HepG2 (cell line): ENCODE results near the gene NFE2. TPM values are rescaled to one million over a fixed set of nuclear protein-coding genes. Genes with fewer than 3 reads are reported as not detected.
A peak's percentile ranks its signal among the peaks of the same experiment; 100 is the strongest.

Experiments
- ATAC-seq: fragments of 200-7000 bp; cut with Tn5 transposase; 3 replicates; pipeline ENCODE4 v1.9.1; 2020; ENCODE audit warnings: mild to moderate bottlenecking, moderate library complexity
- BruUV-seq: library from RNA; stranded (reverse); fragments of 400-500 nt; replicated peaks from 2 replicates; lab custom pipeline; 2021; lab: Mats Ljungman, UMichigan
- CTCF ChIA-PET: fragments of 300-600 bp; formaldehyde crosslinking; extraction: SDS; loops from one replicate; lab custom pipeline; 2021; ENCODE audit warnings: low total read pairs, inconsistent platforms, low intra/inter-chr PET ratio; lab: Yijun Ruan, JAX
- POLR2A ChIA-PET: fragments of 350-600 bp; sonication (Branson Sonifier 250); formaldehyde crosslinking; loops from one replicate; lab custom pipeline; 2020; ENCODE audit warnings: antibody characterized with exemption, inconsistent platforms; lab: Yijun Ruan, JAX
- DNase-seq: peaks from one replicate; pipeline ENCODE4 v3.0.0-alpha.2; 2015; ENCODE audit warnings: low spot score
- FAIRE-seq: peaks from 3 replicates; lab custom pipeline; 2011; peaks lifted over from hg19 to GRCh38; lab: Jason Lieb, UNC
- H2AFZ ChIP-seq: one replicate; pipeline ENCODE4 v1.6.1; 2011; ENCODE audit warnings: low read length, inconsistent platforms
- H3K27ac ChIP-seq: fragments of 300-600 bp; 3 replicates; pipeline ENCODE4 v1.8.0; 2011; ENCODE audit warnings: mixed run types, mild to moderate bottlenecking, mixed read lengths, low read length, inconsistent platforms; ENCODE audit not compliant: insufficient read depth; ENCODE audit errors: extremely low read length
- H3K27me3 ChIP-seq, 2 experiments: fragments of 200-600 bp in 1 of 2; 2 replicates in 1 of 2; 3 replicates in 1 of 2; pipeline versions ENCODE4 v1.6.0 to v1.8.0; 2011; ENCODE audit warnings: low read length in 2 of 2, mild to moderate bottlenecking in 2 of 2, moderate library complexity in 2 of 2, inconsistent platforms in 1 of 2; ENCODE audit not compliant: insufficient read depth in 2 of 2, control insufficient read depth in 1 of 2
- H3K36me3 ChIP-seq, 2 experiments: fragments of 200-600 bp in 1 of 2; replicated peaks in 1 of 2; 2 replicates in 1 of 2; 3 replicates in 1 of 2; pipeline versions ENCODE4 v1.5.1 to v1.8.0; 2011; ENCODE audit warnings: low read length in 2 of 2, inconsistent platforms in 1 of 2; ENCODE audit not compliant: insufficient read depth in 2 of 2, control insufficient read depth in 1 of 2
- H3K4me1 ChIP-seq: 2 replicates; pipeline ENCODE4 v1.5.1; 2012; ENCODE audit warnings: low read length, inconsistent platforms; ENCODE audit not compliant: insufficient read depth
- H3K4me2 ChIP-seq: 2 replicates; pipeline ENCODE4 v1.6.0; 2011; ENCODE audit warnings: low read depth, low read length, inconsistent platforms
- H3K4me3 ChIP-seq, 3 experiments: fragments of 200-600 bp in 1 of 3; sonication (generic), shearing (Covaris generic) in 1 of 3; replicated peaks in 1 of 3; 2 replicates each; pipeline ENCODE4 v1.5.1; 2011 to 2016; ENCODE audit warnings: low read length in 3 of 3, inconsistent platforms in 2 of 3, low read depth in 2 of 3, mild to moderate bottlenecking in 2 of 3, control low read depth in 1 of 3, mixed read lengths in 1 of 3; ENCODE audit not compliant: insufficient read depth in 1 of 3
- H3K79me2 ChIP-seq: one replicate; pipeline ENCODE4 v1.6.1; 2011; ENCODE audit warnings: low read length, inconsistent platforms; ENCODE audit not compliant: insufficient read depth
- H3K9ac ChIP-seq: 2 replicates; pipeline ENCODE4 v1.6.0; 2011; ENCODE audit warnings: mild to moderate bottlenecking, low read depth, low read length, inconsistent platforms; ENCODE audit not compliant: insufficient read depth
- H3K9me3 ChIP-seq: 2 replicates; pipeline ENCODE4 v1.5.1; 2012; ENCODE audit warnings: mild to moderate bottlenecking, low read length
- H4K20me1 ChIP-seq: 2 replicates; pipeline ENCODE4 v1.6.0; 2011; ENCODE audit warnings: inconsistent platforms, mild to moderate bottlenecking, low read length, moderate library complexity; ENCODE audit not compliant: insufficient read depth
- AKAP8 ChIP-seq: sonication (generic); formaldehyde crosslinking; IDR thresholded peaks from 2 replicates; pipeline ENCODE4 v1.5.1; 2020; ENCODE audit warnings: mild to moderate bottlenecking, missing genetic modification reagents
- ARID2 ChIP-seq: sonication (generic); formaldehyde crosslinking; IDR thresholded peaks from 2 replicates; pipeline ENCODE4 v1.8.1; 2022; ENCODE audit warnings: mild to moderate bottlenecking, missing genetic modification reagents, borderline replicate concordance
- ETV5 ChIP-seq: IDR thresholded peaks from 2 replicates; pipeline ENCODE4 v1.6.1; 2018; ENCODE audit warnings: missing biosample characterization, missing genetic modification reagents, inconsistent platforms, borderline replicate concordance
- FOXA3 ChIP-seq: IDR thresholded peaks from 2 replicates; pipeline ENCODE4 v1.6.1; 2016; ENCODE audit warnings: missing genetic modification reagents, missing compliant biosample characterization
- MEIS1 ChIP-seq: sonication (generic); formaldehyde crosslinking; IDR thresholded peaks from 2 replicates; pipeline ENCODE4 v1.9.0; 2021; ENCODE audit warnings: mild to moderate bottlenecking, missing genetic modification reagents, moderate library complexity, borderline replicate concordance
- RBAK ChIP-seq: sonication (generic); formaldehyde crosslinking; IDR thresholded peaks from 2 replicates; pipeline ENCODE4 v1.5.1; 2020; ENCODE audit warnings: mild to moderate bottlenecking, missing genetic modification reagents
- SIN3A ChIP-seq: IDR thresholded peaks from 2 replicates; pipeline ENCODE4 v1.6.1; 2011; ENCODE audit warnings: low read depth, mild to moderate bottlenecking, control low read depth, low read length, borderline replicate concordance
- SSRP1 ChIP-seq: IDR thresholded peaks from 2 replicates; pipeline ENCODE4 v1.6.1; 2016; ENCODE audit warnings: control low read depth
- ZBTB7B ChIP-seq: sonication (generic); formaldehyde crosslinking; IDR thresholded peaks from 2 replicates; pipeline ENCODE4 v1.4.0; 2020; ENCODE audit warnings: missing genetic modification reagents
- ZNF232 ChIP-seq: sonication (generic); formaldehyde crosslinking; IDR thresholded peaks from 2 replicates; pipeline ENCODE4 v1.4.0; 2020; ENCODE audit warnings: missing genetic modification reagents, borderline replicate concordance
- ZNF282 ChIP-seq: fragments of 450-650 bp; IDR thresholded peaks from 2 replicates; pipeline ENCODE4 v1.6.1; 2018; ENCODE audit not compliant: partially characterized antibody
- ZNF572 ChIP-seq: sonication (generic); formaldehyde crosslinking; IDR thresholded peaks from 2 replicates; pipeline ENCODE4 v1.5.1; 2020; ENCODE audit warnings: mild to moderate bottlenecking, missing genetic modification reagents
- WGBS: methylation state at CpG from one replicate; pipeline ENCODE4 v1.1.6; 2017; ENCODE audit warnings: low lambda C conversion rate; 5-methylcytosine and 5-hydroxymethylcytosine counted together
- in situ Hi-C: cut with HindIII; loops from 2 replicates; pipeline ENCODE4 v1.10.0; 2017; ENCODE audit warnings: low pct_unique_long_range_greater_than_20kb; ENCODE audit not compliant: extremely low pct_ligation_motif_present
- intact Hi-C: fragments of 100-400 bp; cut with micrococcal nuclease; formaldehyde crosslinking; loops from one replicate; pipeline ENCODE4 v1.10.0; 2022; ENCODE audit not compliant: unreplicated experiment
- polyA plus RNA-seq, 8 experiments: library from polyadenylated mRNA; depleted of rRNA in 3 of 8; stranded (reverse) in 7 of 8; unstranded in 1 of 8; fragments of >200 nt; fragmentation: Illumina TruSeq in 4 of 8; extraction: Trizol in 4 of 8; gene quantifications; 2 replicates each; pipeline versions ENCODE4 v1.2.1 to v1.2.3, GENCODE V29; 2011 to 2016; ENCODE audit warnings: low read depth in 4 of 8, missing spikeins in 1 of 8, mixed read lengths in 1 of 8; ENCODE audit not compliant: insufficient read depth in 1 of 8
- total RNA-seq, 5 experiments: library from RNA; depleted of rRNA; stranded (reverse); fragments of >200 nt; fragmentation: Illumina TruSeq; extraction: Trizol; gene quantifications; 2 replicates each; pipeline ENCODE4 v1.2.3, GENCODE V29; 2016; ENCODE audit warnings: low read depth in 1 of 5
- TF ChIP-seq, protein P1 (sequence below): sonication (generic); formaldehyde crosslinking; IDR thresholded peaks from 2 replicates; pipeline ENCODE4 v1.9.0; 2021; ENCODE audit warnings: missing genetic modification reagents, borderline replicate concordance
- TF ChIP-seq, protein P2 (sequence below): IDR thresholded peaks from 2 replicates; pipeline ENCODE4 v1.6.1; 2016
- TF ChIP-seq, protein P3 (sequence below): sonication (generic); formaldehyde crosslinking; conservative IDR thresholded peaks from 2 replicates; pipeline ENCODE4 v1.4.0; 2020; ENCODE audit warnings: mild to moderate bottlenecking, missing genetic modification reagents, moderate library complexity

Gene NFE2
- total and polyA plus RNA-seq, 2 of the 13 experiments (the other 11 are each of a cell fraction or from before 2014, with no cell fraction given), result 4.5 to 7.8 TPM

DNA sequence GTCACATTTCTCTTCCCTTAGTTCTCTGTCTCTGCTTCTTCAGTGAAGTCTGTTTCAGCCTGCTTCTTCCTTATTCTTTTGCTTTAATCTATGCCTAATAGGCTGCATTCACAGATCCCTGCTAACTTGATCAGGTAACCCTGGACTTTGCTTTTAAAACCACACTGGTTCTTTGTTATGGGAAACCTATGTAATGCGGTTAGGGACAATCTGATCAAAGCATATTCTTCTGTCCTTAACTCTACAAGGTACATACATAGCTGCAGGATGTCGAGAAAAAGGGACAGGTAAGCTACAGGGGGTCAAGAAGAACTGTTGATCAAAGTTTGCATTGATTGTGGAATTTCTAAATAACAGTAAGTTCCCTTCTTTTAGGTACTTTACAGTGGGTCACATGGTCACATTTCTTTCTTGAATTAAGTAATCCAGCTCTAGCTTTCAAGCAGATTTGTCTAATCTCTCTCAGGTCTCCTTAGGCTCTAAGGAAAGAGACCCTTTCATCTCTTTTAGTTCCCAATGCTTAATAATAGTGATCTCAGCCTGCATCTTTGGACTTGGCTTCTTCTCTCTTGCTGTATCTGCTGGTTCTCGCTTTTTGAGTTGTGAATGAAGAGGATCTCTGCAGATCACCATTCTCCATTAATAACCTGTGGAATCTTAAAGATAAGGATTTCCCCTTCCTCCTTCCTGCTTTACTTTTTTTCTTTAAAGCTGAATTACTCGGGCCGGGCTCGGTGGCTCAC, 28.0 kb upstream of the NFE2 start:
- Histone ChIP-seq H3K4me2 (peak overlapping the region; percentile 67), H3K9me3 (no peaks in the 10 kb centered on the region), H3K27me3 (no peaks in the 10 kb centered on the region; a peak in 1 of 5 replicates), H4K20me1 (no peaks in the 10 kb centered on the region), H3K27ac (peak overlapping the region; percentile 92), H3K79me2 (peaks cover 39% of the 10 kb centered on the region), H2AFZ (no peak overlapping the region), H3K4me1 (peaks cover 71% of the 10 kb centered on the region), H3K36me3 (peaks cover 0 to 1% of the 10 kb centered on the region in 2 experiments; a peak in 2 of 5 replicates), H3K4me3 (peak overlapping the region in 2 of 3 experiments; percentile 33 to 38; a peak in 5 of 6 replicates), H3K9ac (peak overlapping the region; percentile 69)
- in situ Hi-C loops, result loop anchor here (5.0 kb wide), 1 partner anchor 46 kb away; the partner anchor contains the start of genes CBX5 and HNRNPA1
- FAIRE-seq (peak; percentile 85), DNase-seq (peak; percentile 95), ATAC-seq (peak; percentile 56)
- 25% methylated on average over 6 of the region's 6 CpGs for WGBS
- intact Hi-C loops, result loop anchor here (1.0 to 2.0 kb wide), 2 partner anchors 24 to 34 kb away; no protein-coding TSS in a partner anchor
- CTCF ChIA-PET, result no interaction called here
- POLR2A ChIA-PET, result interaction anchor here (0.7 to 3.5 kb wide), 13 partner anchors 8 to 530 kb away, joined by 3 to 41 read pairs (median 5); partner anchors contain the start of genes CBX5, HNRNPA1 and NFE2
- TSS peak; percentile 35 for BruUV-seq
- TF ChIP-seq AKAP8 (no peak), SIN3A (no peak), ZNF232 (CRISPR knock-in tag) (no peak), SSRP1 (CRISPR knock-in tag) (peak; percentile 56; the same call in 1 of the 2 replicates), ZNF572 (no peak), RBAK (no peak), ZBTB7B (CRISPR knock-in tag) (no peak), ARID2 (no peak), FOXA3 (CRISPR knock-in tag) (peak; percentile 46), ZNF282 (no peak), MEIS1 (no peak), ETV5 (CRISPR knock-in tag) (no peak)
- TF ChIP-seq, protein P1, sequence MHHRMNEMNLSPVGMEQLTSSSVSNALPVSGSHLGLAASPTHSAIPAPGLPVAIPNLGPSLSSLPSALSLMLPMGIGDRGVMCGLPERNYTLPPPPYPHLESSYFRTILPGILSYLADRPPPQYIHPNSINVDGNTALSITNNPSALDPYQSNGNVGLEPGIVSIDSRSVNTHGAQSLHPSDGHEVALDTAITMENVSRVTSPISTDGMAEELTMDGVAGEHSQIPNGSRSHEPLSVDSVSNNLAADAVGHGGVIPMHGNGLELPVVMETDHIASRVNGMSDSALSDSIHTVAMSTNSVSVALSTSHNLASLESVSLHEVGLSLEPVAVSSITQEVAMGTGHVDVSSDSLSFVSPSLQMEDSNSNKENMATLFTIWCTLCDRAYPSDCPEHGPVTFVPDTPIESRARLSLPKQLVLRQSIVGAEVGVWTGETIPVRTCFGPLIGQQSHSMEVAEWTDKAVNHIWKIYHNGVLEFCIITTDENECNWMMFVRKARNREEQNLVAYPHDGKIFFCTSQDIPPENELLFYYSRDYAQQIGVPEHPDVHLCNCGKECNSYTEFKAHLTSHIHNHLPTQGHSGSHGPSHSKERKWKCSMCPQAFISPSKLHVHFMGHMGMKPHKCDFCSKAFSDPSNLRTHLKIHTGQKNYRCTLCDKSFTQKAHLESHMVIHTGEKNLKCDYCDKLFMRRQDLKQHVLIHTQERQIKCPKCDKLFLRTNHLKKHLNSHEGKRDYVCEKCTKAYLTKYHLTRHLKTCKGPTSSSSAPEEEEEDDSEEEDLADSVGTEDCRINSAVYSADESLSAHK (CRISPR knock-in tag), result no peak
- TF ChIP-seq, protein P2, sequence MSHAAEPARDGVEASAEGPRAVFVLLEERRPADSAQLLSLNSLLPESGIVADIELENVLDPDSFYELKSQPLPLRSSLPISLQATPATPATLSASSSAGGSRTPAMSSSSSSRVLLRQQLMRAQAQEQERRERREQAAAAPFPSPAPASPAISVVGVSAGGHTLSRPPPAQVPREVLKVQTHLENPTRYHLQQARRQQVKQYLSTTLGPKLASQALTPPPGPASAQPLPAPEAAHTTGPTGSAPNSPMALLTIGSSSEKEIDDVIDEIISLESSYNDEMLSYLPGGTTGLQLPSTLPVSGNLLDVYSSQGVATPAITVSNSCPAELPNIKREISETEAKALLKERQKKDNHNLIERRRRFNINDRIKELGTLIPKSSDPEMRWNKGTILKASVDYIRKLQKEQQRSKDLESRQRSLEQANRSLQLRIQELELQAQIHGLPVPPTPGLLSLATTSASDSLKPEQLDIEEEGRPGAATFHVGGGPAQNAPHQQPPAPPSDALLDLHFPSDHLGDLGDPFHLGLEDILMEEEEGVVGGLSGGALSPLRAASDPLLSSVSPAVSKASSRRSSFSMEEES (CRISPR knock-in tag), result peak; percentile 39; the same call in 1 of the 2 replicates
- TF ChIP-seq, protein P3, sequence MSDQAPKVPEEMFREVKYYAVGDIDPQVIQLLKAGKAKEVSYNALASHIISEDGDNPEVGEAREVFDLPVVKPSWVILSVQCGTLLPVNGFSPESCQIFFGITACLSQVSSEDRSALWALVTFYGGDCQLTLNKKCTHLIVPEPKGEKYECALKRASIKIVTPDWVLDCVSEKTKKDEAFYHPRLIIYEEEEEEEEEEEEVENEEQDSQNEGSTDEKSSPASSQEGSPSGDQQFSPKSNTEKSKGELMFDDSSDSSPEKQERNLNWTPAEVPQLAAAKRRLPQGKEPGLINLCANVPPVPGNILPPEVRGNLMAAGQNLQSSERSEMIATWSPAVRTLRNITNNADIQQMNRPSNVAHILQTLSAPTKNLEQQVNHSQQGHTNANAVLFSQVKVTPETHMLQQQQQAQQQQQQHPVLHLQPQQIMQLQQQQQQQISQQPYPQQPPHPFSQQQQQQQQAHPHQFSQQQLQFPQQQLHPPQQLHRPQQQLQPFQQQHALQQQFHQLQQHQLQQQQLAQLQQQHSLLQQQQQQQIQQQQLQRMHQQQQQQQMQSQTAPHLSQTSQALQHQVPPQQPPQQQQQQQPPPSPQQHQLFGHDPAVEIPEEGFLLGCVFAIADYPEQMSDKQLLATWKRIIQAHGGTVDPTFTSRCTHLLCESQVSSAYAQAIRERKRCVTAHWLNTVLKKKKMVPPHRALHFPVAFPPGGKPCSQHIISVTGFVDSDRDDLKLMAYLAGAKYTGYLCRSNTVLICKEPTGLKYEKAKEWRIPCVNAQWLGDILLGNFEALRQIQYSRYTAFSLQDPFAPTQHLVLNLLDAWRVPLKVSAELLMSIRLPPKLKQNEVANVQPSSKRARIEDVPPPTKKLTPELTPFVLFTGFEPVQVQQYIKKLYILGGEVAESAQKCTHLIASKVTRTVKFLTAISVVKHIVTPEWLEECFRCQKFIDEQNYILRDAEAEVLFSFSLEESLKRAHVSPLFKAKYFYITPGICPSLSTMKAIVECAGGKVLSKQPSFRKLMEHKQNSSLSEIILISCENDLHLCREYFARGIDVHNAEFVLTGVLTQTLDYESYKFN (CRISPR knock-in tag), result peak; percentile 45; the same call in 1 of the 2 replicates
